SK-N-SH (cell line): Measurements from ENCODE around the gene OR6B3. TPM values are rescaled to one million over a fixed set of nuclear protein-coding genes. Genes with fewer than 3 reads are reported as not detected.

Experiments used
- CTCF ChIA-PET: fragments of 300-600, 350-600 bp; formaldehyde crosslinking; extraction: SDS; loops from one replicate; lab custom pipeline; 2021; lab: Yijun Ruan, JAX
- POLR2A ChIA-PET: fragments of 350-600 bp; sonication (Branson Sonifier 250); formaldehyde crosslinking; extraction: SDS; loops from one replicate; lab custom pipeline; 2020; ENCODE audit warnings: antibody characterized with exemption, inconsistent platforms; lab: Yijun Ruan, JAX
- DNase-seq: peaks from one replicate; pipeline ENCODE4 v3.0.0; 2012
- H2AFZ ChIP-seq: fragments of 200-600 bp; sonication (generic); 2 replicates; pipeline ENCODE4 v1.8.1; 2016; ENCODE audit warnings: antibody characterized with exemption, mild to moderate bottlenecking, low read depth
- H3F3A ChIP-seq: fragments of 200-600 bp; sonication (generic); replicated peaks from 2 replicates; pipeline ENCODE3; 2016; ENCODE audit warnings: antibody characterized with exemption, mild to moderate bottlenecking; ENCODE audit not compliant: insufficient read depth
- H3K27ac ChIP-seq, 2 experiments: fragments of 200-500 bp in 1 of 2; fragments of 200-600 bp in 1 of 2; sonication (Bioruptor generic) in 1 of 2; sonication (generic), shearing (Covaris generic) in 1 of 2; 2 replicates each; pipeline versions ENCODE4 v1.5.1 to v1.6.1; 2014 to 2016; ENCODE audit warnings: low read depth in 2 of 2, inconsistent platforms in 1 of 2, low read length in 1 of 2, mild to moderate bottlenecking in 1 of 2, mixed read lengths in 1 of 2
- H3K27me3 ChIP-seq: fragments of 200-600 bp; sonication (generic), shearing (Covaris generic); 2 replicates; pipeline ENCODE4 v1.6.1; 2016; ENCODE audit warnings: mixed run types; ENCODE audit not compliant: insufficient read depth
- H3K36me3 ChIP-seq, 2 experiments: fragments of 200-500 bp in 1 of 2; fragments of 200-600 bp in 1 of 2; sonication (Bioruptor generic) in 1 of 2; sonication (generic) in 1 of 2; replicated peaks in 1 of 2; 2 replicates each; pipeline versions ENCODE3 to v1.5.1; 2014 to 2016; ENCODE audit warnings: low read length in 1 of 2, mild to moderate bottlenecking in 1 of 2; ENCODE audit not compliant: insufficient read depth in 2 of 2, control insufficient read depth in 1 of 2
- H3K4me1 ChIP-seq, 2 experiments: fragments of 200-500 bp in 1 of 2; fragments of 200-600 bp in 1 of 2; sonication (Bioruptor generic) in 1 of 2; sonication (generic), shearing (Covaris generic) in 1 of 2; 2 replicates each; pipeline versions ENCODE4 v1.5.1 to v1.6.1; 2014 to 2016; ENCODE audit warnings: low read depth in 1 of 2, low read length in 1 of 2, mixed run types in 1 of 2; ENCODE audit not compliant: insufficient read depth in 2 of 2, control insufficient read depth in 1 of 2
- H3K4me2 ChIP-seq: fragments of 200-600 bp; sonication (generic), shearing (Covaris generic); 2 replicates; pipeline ENCODE4 v1.6.1; 2017; ENCODE audit warnings: mixed run types
- H3K4me3 ChIP-seq, 2 experiments: fragments of 200-500 bp in 1 of 2; fragments of 200-600 bp in 1 of 2; sonication (Bioruptor generic) in 1 of 2; sonication (generic), shearing (Covaris generic) in 1 of 2; 2 replicates each; pipeline versions ENCODE4 v1.5.1 to v1.8.1; 2014 to 2016; ENCODE audit warnings: low read depth in 2 of 2, inconsistent platforms in 1 of 2, low read length in 1 of 2, mild to moderate bottlenecking in 1 of 2, mixed read lengths in 1 of 2, moderate library complexity in 1 of 2
- H3K79me2 ChIP-seq: fragments of 200-600 bp; sonication (generic); 2 replicates; pipeline ENCODE4 v1.8.1; 2017; ENCODE audit warnings: mild to moderate bottlenecking; ENCODE audit not compliant: insufficient read depth
- H3K9ac ChIP-seq: fragments of 200-600 bp; sonication (generic); 2 replicates; pipeline ENCODE4 v1.6.1; 2017; ENCODE audit warnings: mixed run types
- H3K9me2 ChIP-seq: fragments of 200-600 bp; sonication (generic); 2 replicates; pipeline ENCODE4 v1.6.1; 2017; ENCODE audit warnings: mixed run types
- H3K9me3 ChIP-seq: fragments of 200-600 bp; sonication (generic); 2 replicates; pipeline ENCODE4 v1.6.1; 2017; ENCODE audit warnings: mixed run types, mild to moderate bottlenecking, moderate library complexity
- H4K20me1 ChIP-seq: fragments of 200-600 bp; sonication (generic); 2 replicates; pipeline ENCODE4 v1.6.1; 2017; ENCODE audit warnings: mild to moderate bottlenecking, mixed run types; ENCODE audit not compliant: insufficient read depth
- CTCF ChIP-seq: fragments of 200-600 bp; sonication (generic); IDR thresholded peaks from 2 replicates; pipeline ENCODE4 v1.6.1; 2017; ENCODE audit warnings: antibody characterized with exemption, mild to moderate bottlenecking, moderate library complexity
- EP300 ChIP-seq, 2 experiments: IDR thresholded peaks; 2 replicates each; pipeline versions ENCODE4 v1.4.0 to v1.6.1; 2012; ENCODE audit warnings: borderline replicate concordance in 1 of 2, low read depth in 1 of 2, low read length in 1 of 2
- EZH2phosphoT487 ChIP-seq: fragments of 200-600 bp; sonication (generic); IDR thresholded peaks from 2 replicates; pipeline ENCODE4 v1.6.1; 2017; ENCODE audit warnings: low read depth, mixed run types, mild to moderate bottlenecking, antibody characterized with exemption, moderate library complexity, borderline replicate concordance
- FOSL2 ChIP-seq: IDR thresholded peaks from 2 replicates; pipeline ENCODE4 v1.4.0; 2012; ENCODE audit warnings: low read depth, mild to moderate bottlenecking, moderate library complexity, borderline replicate concordance
- GATA2 ChIP-seq: sonication (generic); formaldehyde crosslinking; IDR thresholded peaks from 2 replicates; pipeline ENCODE4 v1.5.0; 2020; ENCODE audit warnings: mild to moderate bottlenecking, missing genetic modification reagents
- JUND ChIP-seq: IDR thresholded peaks from 2 replicates; pipeline ENCODE4 v1.4.0; 2012
- NRF1 ChIP-seq: IDR thresholded peaks from 2 replicates; pipeline ENCODE4 v1.6.1; 2012; ENCODE audit warnings: low read depth, mild to moderate bottlenecking, low read length
- PBX3 ChIP-seq: IDR thresholded peaks from 2 replicates; pipeline ENCODE4; 2012
- POLR2AphosphoS5 ChIP-seq: IDR thresholded peaks from 2 replicates; pipeline ENCODE4 v1.6.1; 2012; ENCODE audit warnings: low read depth, low read length
- RCOR1 ChIP-seq: fragments of 150-350 bp; IDR thresholded peaks from 2 replicates; pipeline ENCODE4 v1.6.1; 2017; ENCODE audit warnings: antibody characterized with exemption, low read length
- REST ChIP-seq: IDR thresholded peaks from 2 replicates; pipeline ENCODE4 v1.6.1; 2012; ENCODE audit warnings: mild to moderate bottlenecking, low read depth, low read length, moderate library complexity
- RFX5 ChIP-seq: IDR thresholded peaks from 2 replicates; pipeline ENCODE4 v1.6.1; 2012; ENCODE audit warnings: mild to moderate bottlenecking, improper control_type of control experiment, low read length
- SIN3A ChIP-seq: IDR thresholded peaks from 2 replicates; pipeline ENCODE4 v1.6.1; 2012; ENCODE audit warnings: low read depth, mild to moderate bottlenecking, low read length, moderate library complexity, borderline replicate concordance
- SMC3 ChIP-seq: IDR thresholded peaks from 2 replicates; pipeline ENCODE4 v1.6.1; 2012; ENCODE audit warnings: low read depth, low read length, improper control_type of control experiment
- TCF12 ChIP-seq: IDR thresholded peaks from 2 replicates; pipeline ENCODE4 v1.4.0; 2012
- TEAD4 ChIP-seq: IDR thresholded peaks from 2 replicates; pipeline ENCODE4 v1.4.0; 2012; ENCODE audit warnings: mild to moderate bottlenecking, borderline replicate concordance; ENCODE audit not compliant: insufficient read depth
- USF1 ChIP-seq: IDR thresholded peaks from 2 replicates; pipeline ENCODE4 v1.4.0; 2012; ENCODE audit warnings: low read depth, borderline replicate concordance
- USF2 ChIP-seq: fragments of 150-350 bp; IDR thresholded peaks from 2 replicates; pipeline ENCODE4 v1.6.1; 2017; ENCODE audit warnings: antibody characterized with exemption, low read length, low read depth, borderline replicate concordance
- YY1 ChIP-seq: IDR thresholded peaks from 2 replicates; pipeline ENCODE4 v1.4.0; 2012; ENCODE audit warnings: low read depth, mild to moderate bottlenecking
- ZBTB33 ChIP-seq: IDR thresholded peaks from 2 replicates; pipeline ENCODE4 v1.4.0; 2012; ENCODE audit warnings: low read depth, borderline replicate concordance
- WGBS: methylation state at CpG from one replicate; pipeline ENCODE4 v1.1.6; 2017; ENCODE audit warnings: low lambda C conversion rate; 5-methylcytosine and 5-hydroxymethylcytosine counted together
- polyA plus RNA-seq, 3 experiments: library from polyadenylated mRNA; depleted of rRNA; stranded (reverse); fragments of >200 nt; gene quantifications; 2 replicates each; pipeline ENCODE4 v1.2.3, GENCODE V29; 2012

OR6B3 gene
- polyA plus RNA-seq, 1 of the 3 experiments (the other 2 are of a cell fraction): not detected

GRCh38 chr2:240018071-240018750 lies 35.1 kb downstream of the OR6B3 start:
- peaks cover 28 to 62% of the 10 kb centered on the region in 2 experiments for H3K36me3 ChIP-seq
- no peak for TF ChIP-seq EP300 (IDR thresholded peaks at IDR 0.05; ENCODE audit: borderline replicate concordance in 1 of 2, low read depth in 1 of 2, low read length in 1 of 2)
- no peak for TF ChIP-seq PBX3
- no peak for TF ChIP-seq EZH2phosphoT487
- TF ChIP-seq ZBTB33: no peak
- TF ChIP-seq GATA2 (CRISPR knock-in tag): no peak
- TF ChIP-seq SMC3: no peak
- TF ChIP-seq CTCF: no peak
- TF ChIP-seq POLR2AphosphoS5: no peak
- no peak for TF ChIP-seq YY1
- no peak for TF ChIP-seq RCOR1
- no peak for TF ChIP-seq REST
- TF ChIP-seq RFX5: no peak
- no peak for TF ChIP-seq USF2
- no peak for TF ChIP-seq FOSL2
- no peak for TF ChIP-seq USF1
- TF ChIP-seq TEAD4: no peak
- TF ChIP-seq SIN3A: no peak
- no peak for TF ChIP-seq TCF12
- TF ChIP-seq JUND: no peak
- no peak for TF ChIP-seq NRF1
- no peak overlapping the region for H3K27ac ChIP-seq
- no peak overlapping the region for H3K4me3 ChIP-seq
- no peak overlapping the region for H3K9ac ChIP-seq
- H3F3A ChIP-seq: peaks cover 3% of the 10 kb centered on the region
- H2AFZ ChIP-seq: no peak overlapping the region
- POLR2A ChIA-PET: no interaction called here
- CTCF ChIA-PET: interaction anchor here (1.3 kb wide), 1 partner anchor 126 kb away, joined by 3 read pairs; no protein-coding TSS in a partner anchor
- no peak for DNase-seq
- H4K20me1 ChIP-seq: peaks cover 13% of the 10 kb centered on the region; the same call in 1 of the 2 replicates
- H3K79me2 ChIP-seq: peaks cover 34% of the 10 kb centered on the region
- 95% methylated on average over 11 of the region's 11 CpGs for WGBS
- H3K27me3 ChIP-seq: no peaks in the 10 kb centered on the region
- no peak overlapping the region for H3K4me2 ChIP-seq
- no peaks in the 10 kb centered on the region; a peak in 2 of 4 replicates for H3K4me1 ChIP-seq
- no peaks in the 10 kb centered on the region for H3K9me2 ChIP-seq
- no peaks in the 10 kb centered on the region for H3K9me3 ChIP-seq
